OCI-LY7 (cell line): Measurements from ENCODE around the gene TM9SF4.

ENCODE experiments used
- EZH2phosphoT487 ChIP-seq: fragments of 200-600 bp; sonication (generic); IDR thresholded peaks from 2 replicates; pipeline ENCODE4 v1.6.1; 2018; ENCODE audit warnings: low read depth, borderline replicate concordance, mild to moderate bottlenecking, mixed run types, antibody characterized with exemption, low read length, moderate library complexity, mixed read lengths
- TF ChIP-seq, protein P1 (sequence below): fragments of 200-600 bp; sonication (generic); conservative IDR thresholded peaks from 2 replicates; pipeline ENCODE4 v1.5.1; 2014; ENCODE audit warnings: mild to moderate bottlenecking, antibody characterized with exemption, low read length, moderate library complexity, mixed read lengths

GRCh38 chr20:32079655-32080109 lies 29.8 kb upstream of the TM9SF4 start:
- TF ChIP-seq, protein P1, sequence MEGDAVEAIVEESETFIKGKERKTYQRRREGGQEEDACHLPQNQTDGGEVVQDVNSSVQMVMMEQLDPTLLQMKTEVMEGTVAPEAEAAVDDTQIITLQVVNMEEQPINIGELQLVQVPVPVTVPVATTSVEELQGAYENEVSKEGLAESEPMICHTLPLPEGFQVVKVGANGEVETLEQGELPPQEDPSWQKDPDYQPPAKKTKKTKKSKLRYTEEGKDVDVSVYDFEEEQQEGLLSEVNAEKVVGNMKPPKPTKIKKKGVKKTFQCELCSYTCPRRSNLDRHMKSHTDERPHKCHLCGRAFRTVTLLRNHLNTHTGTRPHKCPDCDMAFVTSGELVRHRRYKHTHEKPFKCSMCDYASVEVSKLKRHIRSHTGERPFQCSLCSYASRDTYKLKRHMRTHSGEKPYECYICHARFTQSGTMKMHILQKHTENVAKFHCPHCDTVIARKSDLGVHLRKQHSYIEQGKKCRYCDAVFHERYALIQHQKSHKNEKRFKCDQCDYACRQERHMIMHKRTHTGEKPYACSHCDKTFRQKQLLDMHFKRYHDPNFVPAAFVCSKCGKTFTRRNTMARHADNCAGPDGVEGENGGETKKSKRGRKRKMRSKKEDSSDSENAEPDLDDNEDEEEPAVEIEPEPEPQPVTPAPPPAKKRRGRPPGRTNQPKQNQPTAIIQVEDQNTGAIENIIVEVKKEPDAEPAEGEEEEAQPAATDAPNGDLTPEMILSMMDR, result no peak
- no peak for TF ChIP-seq EZH2phosphoT487
